SK-N-SH treated with all-trans-retinoic acid at 6 μM for 48 hours (cell line): ENCODE results near the gene KNDC1.

ENCODE experiments used
- ATAC-seq: fragments of 200-7000 bp; cut with Tn5 transposase; 3 replicates; pipeline ENCODE4 v1.9.1; 2020; ENCODE audit warnings: mild to moderate bottlenecking, moderate library complexity
- ARNTL ChIP-seq: fragments of 450-650 bp; formaldehyde crosslinking; IDR thresholded peaks from 2 replicates; pipeline ENCODE4 v1.5.0; 2020; ENCODE audit warnings: low read depth, mild to moderate bottlenecking, moderate library complexity, borderline replicate concordance
- BACH2 ChIP-seq: fragments of 250-450 bp; sonication (Bioruptor Pico); IDR thresholded peaks from 2 replicates; pipeline ENCODE4 v1.9.0; 2021; ENCODE audit warnings: mild to moderate bottlenecking, borderline replicate concordance
- CREB5 ChIP-seq: fragments of 250-450 bp; sonication (Bioruptor Pico); IDR thresholded peaks from 2 replicates; pipeline ENCODE4 v1.5.1; 2020; ENCODE audit warnings: low read depth, mild to moderate bottlenecking, moderate library complexity
- CSDC2 ChIP-seq: fragments of 250-450 bp; sonication (Bioruptor Pico); IDR thresholded peaks from 2 replicates; pipeline ENCODE4 v1.5.0; 2020; ENCODE audit warnings: mild to moderate bottlenecking, moderate library complexity
- CSRNP3 ChIP-seq: fragments of 250-450 bp; sonication (Bioruptor Pico); IDR thresholded peaks from 2 replicates; pipeline ENCODE4 v1.5.1; 2021; ENCODE audit warnings: mild to moderate bottlenecking, moderate library complexity
- ESRRG ChIP-seq: fragments of 250-450 bp; sonication (Bioruptor Pico); IDR thresholded peaks from 2 replicates; pipeline ENCODE4 v1.6.1; 2021; ENCODE audit warnings: mild to moderate bottlenecking
- GLIS3 ChIP-seq: fragments of 250-450 bp; sonication (Bioruptor Pico); IDR thresholded peaks from 2 replicates; pipeline ENCODE4 v1.5.0; 2020; ENCODE audit warnings: mild to moderate bottlenecking, moderate library complexity
- ISL1 ChIP-seq: fragments of 250-450 bp; sonication (Bioruptor Pico); IDR thresholded peaks from 2 replicates; pipeline ENCODE4 v2.1.2; 2022; ENCODE audit warnings: mild to moderate bottlenecking, moderate library complexity
- OSR1 ChIP-seq: fragments of 250-450 bp; sonication (Bioruptor Pico); IDR thresholded peaks from 2 replicates; pipeline ENCODE4 v1.8.0; 2022; ENCODE audit warnings: moderate library complexity, mild to moderate bottlenecking, inconsistent platforms
- PATZ1 ChIP-seq: fragments of 250-450 bp; sonication (Bioruptor Pico); IDR thresholded peaks from 2 replicates; pipeline ENCODE4 v1.8.0; 2020; ENCODE audit warnings: mild to moderate bottlenecking, moderate library complexity, borderline replicate concordance
- PPARA ChIP-seq: fragments of 250-450 bp; sonication (Bioruptor Pico); IDR thresholded peaks from 2 replicates; pipeline ENCODE4 v1.5.0; 2020; ENCODE audit warnings: mild to moderate bottlenecking, borderline replicate concordance
- RARB ChIP-seq: fragments of 250-450 bp; sonication (Bioruptor Pico); IDR thresholded peaks from 2 replicates; pipeline ENCODE4 v1.8.0; 2021; ENCODE audit warnings: mild to moderate bottlenecking, moderate library complexity
- TCF4 ChIP-seq: fragments of 250-450 bp; sonication (Bioruptor Pico); IDR thresholded peaks from 2 replicates; pipeline ENCODE4 v1.8.0; 2021; ENCODE audit warnings: mild to moderate bottlenecking, moderate library complexity, borderline replicate concordance
- TOX ChIP-seq: fragments of 250-450 bp; sonication (Bioruptor Pico); IDR thresholded peaks from 2 replicates; pipeline ENCODE4 v1.8.0; 2021; ENCODE audit warnings: mild to moderate bottlenecking, moderate library complexity, borderline replicate concordance
- ZFP3 ChIP-seq: fragments of 250-450 bp; sonication (Bioruptor Pico); IDR thresholded peaks from 2 replicates; pipeline ENCODE4 v1.5.0; 2020; ENCODE audit warnings: mild to moderate bottlenecking, moderate library complexity
- ZFP30 ChIP-seq: fragments of 450-650 bp; formaldehyde crosslinking; IDR thresholded peaks from 2 replicates; pipeline ENCODE4 v1.5.0; 2022; ENCODE audit warnings: mild to moderate bottlenecking, moderate library complexity
- ZNF565 ChIP-seq: fragments of 450-650 bp; formaldehyde crosslinking; conservative IDR thresholded peaks from 2 replicates; pipeline ENCODE4 v1.5.0; 2020; ENCODE audit warnings: low read depth, mild to moderate bottlenecking, moderate library complexity
- ZNF70 ChIP-seq: fragments of 450-650 bp; formaldehyde crosslinking; IDR thresholded peaks from 2 replicates; pipeline ENCODE4 v1.5.0; 2020; ENCODE audit warnings: mild to moderate bottlenecking, moderate library complexity
- ZNF8 ChIP-seq: fragments of 450-650 bp; formaldehyde crosslinking; IDR thresholded peaks from 2 replicates; pipeline ENCODE4 v1.5.0; 2020; ENCODE audit warnings: mild to moderate bottlenecking, moderate library complexity

The KNDC1 gene

GRCh38 chr10:133245439-133246235, 85.6 kb downstream of the KNDC1 start:
- no peak for ATAC-seq
- TF ChIP-seq ZNF565, result no peak
- no peak for TF ChIP-seq OSR1
- TF ChIP-seq ARNTL (CRISPR knock-in tag), result no peak
- TF ChIP-seq CREB5 (CRISPR knock-in tag), result no peak
- no peak for TF ChIP-seq TCF4 (CRISPR knock-in tag)
- TF ChIP-seq GLIS3, result no peak
- TF ChIP-seq ISL1, result no peak
- TF ChIP-seq PATZ1 (CRISPR knock-in tag), result no peak
- no peak for TF ChIP-seq PPARA
- TF ChIP-seq TOX (CRISPR knock-in tag), result no peak
- TF ChIP-seq CSRNP3, result no peak
- TF ChIP-seq ZNF8 (CRISPR knock-in tag), result no peak
- TF ChIP-seq ZNF70 (CRISPR knock-in tag), result no peak
- no peak for TF ChIP-seq RARB (CRISPR knock-in tag)
- no peak for TF ChIP-seq ZFP3 (CRISPR knock-in tag)

GRCh38 chr10:133246236-133246626, 86.2 kb downstream of the KNDC1 start:
- ATAC-seq, result no peak
- TF ChIP-seq GLIS3, result no peak

- ATAC-seq, result no peak
- TF ChIP-seq TCF4 (CRISPR knock-in tag), result no peak
- TF ChIP-seq PATZ1 (CRISPR knock-in tag), result no peak
- TF ChIP-seq, all 23 proteins: peak for 0
Measured at GRCh38 chr10:133247681-133248333, 87.8 kb downstream of the KNDC1 start.

- no peak for ATAC-seq
- TF ChIP-seq ZFP30 (CRISPR knock-in tag), result no peak
- TF ChIP-seq CSRNP3, result no peak
- no peak for TF ChIP-seq CSDC2
- TF ChIP-seq PPARA, result no peak
- no peak for TF ChIP-seq TOX (CRISPR knock-in tag)
- TF ChIP-seq GLIS3, result no peak
- TF ChIP-seq ESRRG (CRISPR knock-in tag), result no peak
- TF ChIP-seq BACH2 (CRISPR knock-in tag), result no peak
Measured at GRCh38 chr10:133248334-133248715, 88.3 kb downstream of the KNDC1 start.
